GM19099 (cell line): ENCODE results near the gene BECN2.

Experiments used
- POLR2A ChIP-seq: IDR thresholded peaks from 3 replicates; pipeline ENCODE4 v1.6.1; 2011; ENCODE audit warnings: low read depth; ENCODE audit not compliant: insufficient read length; ENCODE audit errors: extremely low read depth

The BECN2 gene

GRCh38 chr1:241963722-241964121, 6.2 kb downstream of the BECN2 start:
- TF ChIP-seq POLR2A, result no peak

DNA sequence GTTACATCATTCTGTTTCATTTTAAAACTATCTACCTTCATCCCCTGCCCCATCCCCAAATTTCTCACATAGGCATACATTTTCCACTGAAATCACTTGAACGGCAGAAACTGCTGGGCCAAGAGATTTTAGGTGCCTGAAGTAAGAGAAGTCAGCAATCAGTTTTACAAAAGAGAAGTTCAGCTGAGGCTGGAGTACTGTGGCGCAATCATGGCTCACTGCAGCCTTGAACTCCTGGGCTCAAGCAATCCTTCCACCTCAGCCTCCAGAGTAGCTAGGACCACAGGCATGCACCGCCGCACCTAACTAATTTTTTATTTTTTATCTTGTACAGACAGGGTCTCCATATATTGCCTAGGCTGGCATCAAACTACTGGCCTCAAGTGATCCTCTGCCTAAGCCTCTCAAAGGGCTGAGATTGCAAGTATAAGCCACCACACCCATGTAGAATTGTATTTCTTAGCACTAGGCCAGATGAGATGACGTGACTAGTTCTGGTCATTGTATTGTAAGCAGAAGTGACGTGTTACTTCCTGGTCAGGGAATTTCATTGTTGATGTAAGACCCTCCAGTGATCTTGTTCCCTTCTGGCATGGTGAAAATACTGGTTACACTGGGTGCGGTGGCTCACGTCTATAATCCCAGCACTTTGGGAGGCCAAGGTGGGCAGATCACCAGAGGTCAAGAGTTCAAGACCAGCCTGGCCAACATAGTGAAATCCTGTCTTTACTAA, 7.1 kb downstream of the BECN2 start:
- TF ChIP-seq POLR2A, result no peak

DNA sequence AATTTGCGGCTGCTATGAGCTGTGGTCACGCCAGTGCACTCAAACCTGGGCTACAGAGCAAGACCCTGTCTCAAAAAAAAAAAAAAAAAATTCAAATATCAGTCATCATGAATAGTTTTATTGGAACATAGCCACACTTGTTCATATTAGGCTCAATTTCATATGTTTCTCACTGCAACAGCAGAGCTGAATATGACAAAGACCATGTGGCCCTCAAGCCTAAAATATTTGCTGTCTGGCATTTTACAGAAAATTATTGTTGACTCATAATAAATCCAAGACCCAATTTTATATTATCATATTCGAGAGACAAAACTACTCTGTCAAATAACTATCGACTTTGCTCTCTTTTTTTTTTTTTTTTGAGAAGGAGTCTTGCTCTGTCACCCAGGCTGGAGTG, 11.0 kb downstream of the BECN2 start:
- TF ChIP-seq POLR2A, result no peak

DNA sequence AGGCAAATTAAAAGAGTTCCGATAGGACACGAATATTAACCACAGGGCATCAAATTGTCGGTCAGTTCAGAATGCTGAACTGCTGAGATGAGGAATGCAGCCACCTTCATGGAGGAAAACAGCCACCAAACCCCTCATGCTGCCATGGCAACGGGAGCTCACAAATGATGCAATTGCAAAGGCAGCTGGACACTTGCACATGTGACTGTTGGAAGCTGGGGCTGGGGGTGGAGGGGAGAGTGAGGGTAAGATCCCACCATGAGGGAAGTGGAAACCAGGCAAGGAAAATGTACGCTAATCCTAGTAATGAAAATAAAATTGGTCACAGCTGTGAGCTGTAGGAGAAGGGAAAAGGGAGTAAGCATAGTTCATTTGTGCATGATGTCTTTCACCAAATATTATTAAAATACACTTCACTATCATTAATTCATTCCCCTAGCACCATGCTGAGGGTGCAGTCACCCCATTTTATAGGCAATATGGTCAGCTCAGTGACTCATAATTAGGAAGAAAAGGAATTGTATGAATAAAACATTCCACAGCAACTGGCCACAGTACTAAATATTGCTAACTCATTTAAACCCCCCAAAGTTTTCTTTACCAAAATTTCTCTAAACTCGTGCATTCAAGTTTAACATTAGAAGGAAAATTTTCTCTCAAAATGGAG, 15.3 kb downstream of the BECN2 start:
- no peak for TF ChIP-seq POLR2A

GRCh38 chr1:241976229-241976628, 18.7 kb downstream of the BECN2 start:
- TF ChIP-seq POLR2A, result no peak

- TF ChIP-seq POLR2A, result no peak
These were observed 21.5 kb downstream of the BECN2 start for GRCh38 chr1:241979071-241979470.

GRCh38 chr1:241979926-241980325, 22.4 kb downstream of the BECN2 start:
- no peak for TF ChIP-seq POLR2A

GRCh38 chr1:241985787-241986186, 28.2 kb downstream of the BECN2 start:
- no peak for TF ChIP-seq POLR2A

GRCh38 chr1:241990040-241990439, 32.5 kb downstream of the BECN2 start:
- no peak for TF ChIP-seq POLR2A

DNA sequence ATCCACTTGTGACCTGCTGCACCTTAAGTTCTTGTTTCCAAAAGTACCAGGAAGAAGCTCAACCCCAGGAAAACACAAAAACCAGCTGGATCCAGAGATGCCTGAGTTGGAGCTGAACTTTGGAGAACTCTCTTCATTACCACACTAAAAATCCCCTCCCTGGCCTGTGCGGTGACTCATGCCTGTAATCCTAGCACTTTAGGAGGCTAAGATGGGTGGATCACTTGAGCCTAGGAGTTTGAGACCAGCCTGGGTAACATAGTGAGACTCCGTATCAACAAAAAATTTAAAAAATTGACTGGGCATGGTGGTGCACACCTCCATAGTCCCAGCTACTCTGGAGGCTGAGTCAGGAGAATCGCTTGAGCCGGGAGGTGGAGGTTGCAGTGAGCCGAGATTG, 35.2 kb downstream of the BECN2 start:
- TF ChIP-seq POLR2A, result no peak

GRCh38 chr1:241994171-241994570, 36.6 kb downstream of the BECN2 start:
- no peak for TF ChIP-seq POLR2A

DNA sequence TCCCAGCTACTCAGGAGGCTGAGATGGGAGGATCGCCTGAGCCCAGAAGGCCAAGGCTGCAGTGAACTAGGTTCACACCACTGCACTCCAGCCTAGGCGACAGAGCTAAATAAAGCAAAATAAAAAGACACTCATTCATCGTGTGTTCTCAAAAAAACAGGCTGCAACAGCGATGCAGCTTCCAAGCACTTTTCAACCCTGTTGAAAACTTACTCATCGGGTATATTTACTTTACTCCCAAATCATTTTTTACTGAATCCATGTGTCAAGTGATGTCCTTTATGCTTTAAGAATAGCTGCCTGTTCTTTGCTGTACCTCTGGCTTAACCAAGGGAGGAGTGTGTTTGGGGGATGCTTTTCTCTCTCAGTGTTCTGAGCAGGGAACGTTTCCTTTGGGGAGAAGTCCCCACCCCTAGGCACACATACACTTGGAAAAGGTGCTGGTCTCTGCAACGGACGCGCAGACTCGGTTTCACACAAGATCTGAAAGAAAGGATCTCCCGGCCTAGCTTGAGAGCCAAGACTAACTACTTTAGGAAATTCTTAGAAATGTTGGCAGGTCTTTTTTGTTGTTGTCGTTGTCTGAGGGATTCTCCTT, 39.9 kb downstream of the BECN2 start:
- no peak for TF ChIP-seq POLR2A

GRCh38 chr1:241998412-241998921, 40.9 kb downstream of the BECN2 start:
- no peak for TF ChIP-seq POLR2A

DNA sequence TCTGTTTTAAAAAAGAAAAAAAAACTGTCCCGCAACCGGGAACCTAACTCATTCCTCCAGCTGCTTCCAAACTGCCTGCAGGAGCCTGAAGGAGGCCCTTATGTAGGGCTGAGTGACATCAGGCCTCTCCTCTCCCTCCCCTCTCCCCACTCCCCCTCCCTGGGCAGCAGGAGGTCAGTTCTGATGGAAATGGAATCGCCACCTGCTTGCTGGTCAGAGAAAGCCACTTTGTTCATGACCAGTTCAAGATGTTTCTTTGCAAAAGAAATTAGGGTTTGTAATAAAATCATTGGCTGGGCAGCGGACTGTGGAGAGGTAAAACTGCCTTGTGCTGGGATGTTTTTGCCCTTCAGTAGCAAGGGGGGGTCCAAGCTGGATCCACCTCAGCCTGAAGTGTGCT, 41.5 kb downstream of the BECN2 start, which contains the start of gene MAP1LC3C:
TSS of gene MAP1LC3C (minus strand) at position 73 of the 400 bp plus-strand sequence. CDS start 90 bp downstream, outside the sequence.
- no peak for TF ChIP-seq POLR2A

DNA sequence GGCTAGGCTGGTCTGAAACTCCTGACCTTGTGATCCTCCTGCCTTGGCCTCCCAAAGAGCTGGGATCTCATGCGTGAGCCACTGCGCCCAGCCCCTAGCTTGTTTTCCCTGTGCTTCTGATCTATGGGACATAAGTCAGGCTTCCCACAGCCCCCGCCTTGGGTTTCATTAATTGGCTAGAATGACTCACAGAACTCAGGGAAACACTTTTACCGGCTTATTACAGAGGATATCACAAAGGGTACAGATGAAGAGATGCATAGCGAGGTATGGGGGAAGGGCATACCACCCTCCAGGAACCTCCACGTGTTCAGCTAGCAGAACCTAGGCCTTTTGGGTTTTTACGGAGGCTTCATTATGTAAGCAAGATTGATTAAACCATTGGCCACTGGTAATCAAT, 42.9 kb downstream of the BECN2 start:
- TF ChIP-seq POLR2A, result no peak

GRCh38 chr1:242002072-242002471, 44.5 kb downstream of the BECN2 start:
- no peak for TF ChIP-seq POLR2A
